SU-DHL-6 (cell line): ENCODE results near the gene SLC4A2.

ENCODE experiments used
- H2AFZ ChIP-seq: fragments of 200-600 bp; sonication (generic); 2 replicates; pipeline ENCODE4 v1.6.1; 2014; ENCODE audit warnings: low read depth, mild to moderate bottlenecking, moderate library complexity, mixed read lengths, antibody characterized with exemption, low read length; ENCODE audit not compliant: severe bottlenecking
- H3F3A ChIP-seq: fragments of 200-600 bp; shearing (Covaris generic); 2 replicates; pipeline ENCODE4 v1.6.0; 2016; ENCODE audit warnings: antibody characterized with exemption, mild to moderate bottlenecking; ENCODE audit not compliant: insufficient read depth
- H3K27ac ChIP-seq: fragments of 200-600 bp; sonication (generic); 2 replicates; pipeline ENCODE4 v1.5.1; 2016; ENCODE audit warnings: low read depth, mild to moderate bottlenecking, low read length, moderate library complexity, mixed read lengths
- H3K27me3 ChIP-seq: fragments of 200-600 bp; sonication (generic), shearing (Covaris generic); 2 replicates; pipeline ENCODE4 v1.6.0; 2014; ENCODE audit warnings: mild to moderate bottlenecking, low read length
- H3K36me3 ChIP-seq: fragments of 200-600 bp; sonication (generic); 2 replicates; pipeline ENCODE4 v1.6.1; 2014; ENCODE audit warnings: mild to moderate bottlenecking, low read length, mixed read lengths
- H3K4me2 ChIP-seq: fragments of 300-600, 200-600 bp; shearing (Covaris generic), sonication (generic); 2 replicates; pipeline ENCODE4 v1.6.0; 2014; ENCODE audit warnings: low read length, low read depth, mild to moderate bottlenecking; ENCODE audit not compliant: poor library complexity, severe bottlenecking
- H3K4me3 ChIP-seq: fragments of 200-600 bp; sonication (generic); 2 replicates; pipeline ENCODE4 v1.5.1; 2014; ENCODE audit warnings: antibody characterized with exemption, low read length, mild to moderate bottlenecking, mixed read lengths; ENCODE audit not compliant: insufficient read depth, poor library complexity, severe bottlenecking
- H3K79me2 ChIP-seq: fragments of 200-600 bp; sonication (generic); 2 replicates; pipeline ENCODE4 v1.6.1; 2014; ENCODE audit warnings: mild to moderate bottlenecking, low read length, moderate library complexity; ENCODE audit not compliant: insufficient read depth
- H3K9ac ChIP-seq: fragments of 200-600 bp; sonication (generic); 2 replicates; pipeline ENCODE4 v1.7.0; 2014; ENCODE audit warnings: mild to moderate bottlenecking, low read length
- H3K9me2 ChIP-seq: fragments of 200-600 bp; sonication (generic); replicated peaks from 2 replicates; pipeline ENCODE4 v1.6.1; 2014; ENCODE audit warnings: low read length; ENCODE audit not compliant: insufficient read depth
- H3K9me3 ChIP-seq: fragments of 200-600 bp; sonication (generic); 2 replicates; pipeline ENCODE4 v1.6.1; 2014; ENCODE audit warnings: low read length, mixed read lengths; ENCODE audit not compliant: insufficient read depth
- H4K20me1 ChIP-seq: fragments of 200-600 bp; sonication (generic); 2 replicates; pipeline ENCODE4 v1.6.1; 2014; ENCODE audit warnings: low read depth, mild to moderate bottlenecking, antibody characterized with exemption, low read length, moderate library complexity, mixed read lengths
- CTCF ChIP-seq: fragments of 200-600 bp; sonication (generic); IDR thresholded peaks from one replicate; pipeline ENCODE4 v1.5.1; 2017; ENCODE audit warnings: antibody characterized with exemption, mild to moderate bottlenecking, low read length, moderate library complexity; ENCODE audit not compliant: insufficient read depth, poor library complexity, severe bottlenecking
- EZH2phosphoT487 ChIP-seq: fragments of 200-600 bp; sonication (generic), shearing (Covaris generic); conservative IDR thresholded peaks from 2 replicates; pipeline ENCODE4 v1.6.1; 2018; ENCODE audit warnings: mild to moderate bottlenecking, antibody characterized with exemption, low read length, moderate library complexity, mixed read lengths

Gene SLC4A2

GRCh38 chr7:151048911-151049463 is 10.4 kb upstream of the SLC4A2 start:
- no peaks in the 10 kb centered on the region for H3K27me3 ChIP-seq
- no peak overlapping the region for H2AFZ ChIP-seq
- H3K36me3 ChIP-seq, result no peaks in the 10 kb centered on the region
- no peak overlapping the region for H3K4me2 ChIP-seq
- TF ChIP-seq EZH2phosphoT487, result no peak
- TF ChIP-seq CTCF, result no peak
- no peaks in the 10 kb centered on the region for H3F3A ChIP-seq
- no peak overlapping the region for H3K9ac ChIP-seq
- no peaks in the 10 kb centered on the region for H3K79me2 ChIP-seq
- H3K9me3 ChIP-seq, result no peaks in the 10 kb centered on the region
- H3K4me3 ChIP-seq, result no peak overlapping the region
- H3K27ac ChIP-seq, result no peak overlapping the region
- no peaks in the 10 kb centered on the region for H3K9me2 ChIP-seq
- H4K20me1 ChIP-seq, result no peaks in the 10 kb centered on the region

- Histone ChIP-seq H3K4me2 (no peak overlapping the region), H4K20me1 (no peaks in the 10 kb centered on the region)
Observed at GRCh38 chr7:151051108-151051507, 8.3 kb upstream of the SLC4A2 start.

GRCh38 chr7:151053096-151053495 is 6.3 kb upstream of the SLC4A2 start:
- TF ChIP-seq CTCF (no peak), EZH2phosphoT487 (no peak)
- H3F3A ChIP-seq, result no peaks in the 10 kb centered on the region
- H3K79me2 ChIP-seq, result no peaks in the 10 kb centered on the region
- H2AFZ ChIP-seq, result no peak overlapping the region
- no peak overlapping the region for H3K27ac ChIP-seq
- H3K9me2 ChIP-seq, result no peaks in the 10 kb centered on the region
- no peaks in the 10 kb centered on the region for H3K9me3 ChIP-seq
- H3K27me3 ChIP-seq, result no peaks in the 10 kb centered on the region
- H3K9ac ChIP-seq, result no peak overlapping the region
- H3K36me3 ChIP-seq, result no peaks in the 10 kb centered on the region
- no peaks in the 10 kb centered on the region for H4K20me1 ChIP-seq
- no peak overlapping the region for H3K4me3 ChIP-seq
- H3K4me2 ChIP-seq, result no peak overlapping the region

More at GRCh38 chr7:151051108-151051507, 8.3 kb upstream of the SLC4A2 start:
- Histone ChIP-seq H3K79me2 (no peaks in the 10 kb centered on the region), H3K9ac (no peak overlapping the region), H3K9me2 (no peaks in the 10 kb centered on the region), H3K27me3 (no peaks in the 10 kb centered on the region), H3K4me3 (no peak overlapping the region), H3K9me3 (no peaks in the 10 kb centered on the region), H2AFZ (no peak overlapping the region), H3K27ac (no peak overlapping the region), H3F3A (no peaks in the 10 kb centered on the region), H3K36me3 (no peaks in the 10 kb centered on the region)
- no peak for TF ChIP-seq CTCF
- TF ChIP-seq EZH2phosphoT487, result no peak
